Muscle layer of duodenum (tissue), 2 donors: ENCODE results near the gene SUPT20HL2.
"Not testable (repeated sequence)": the region's sequence is repeated elsewhere in the genome, so short reads cannot be mapped to it uniquely, and the experiment has no call there.

Experiments used
- H3K27ac ChIP-seq: one replicate; pipeline ENCODE4 v1.7.0; 2013; ENCODE audit warnings: mild to moderate bottlenecking, low read length
- H3K27me3 ChIP-seq: one replicate; pipeline ENCODE4 v1.7.0; 2013; ENCODE audit warnings: low read depth, mild to moderate bottlenecking, control low read depth, low read length
- H3K36me3 ChIP-seq, 2 donors: one replicate each; pipeline ENCODE4 v1.7.0; 2013; ENCODE audit warnings: low read length in 2 of 2, control low read depth in 1 of 2, mild to moderate bottlenecking in 1 of 2; ENCODE audit not compliant: insufficient read depth in 2 of 2, control insufficient read depth in 1 of 2
- H3K4me1 ChIP-seq, 2 donors: one replicate each; pipeline ENCODE4 v1.7.0; 2013; ENCODE audit warnings: low read length in 2 of 2, mild to moderate bottlenecking in 2 of 2, control low read depth in 1 of 2, moderate library complexity in 1 of 2; ENCODE audit not compliant: insufficient read depth in 2 of 2, control insufficient read depth in 1 of 2
- H3K4me3 ChIP-seq, 2 donors: one replicate each; pipeline ENCODE4 v1.7.0; 2013; ENCODE audit warnings: low read length in 2 of 2, low read depth in 1 of 2, mild to moderate bottlenecking in 1 of 2
- H3K9me3 ChIP-seq, 2 donors: one replicate each; pipeline ENCODE4 v1.7.0; 2013; ENCODE audit warnings: low read length in 2 of 2, control low read depth in 1 of 2, mild to moderate bottlenecking in 1 of 2; ENCODE audit not compliant: control insufficient read depth in 1 of 2
- donor health status: healthy.

Gene SUPT20HL2

GRCh38 chrX:24308803-24309202, 5.1 kb downstream of the SUPT20HL2 start:
- not testable (repeated sequence) for H3K36me3 ChIP-seq, H3K27me3 ChIP-seq, H3K4me3 ChIP-seq, H3K9me3 ChIP-seq, H3K27ac ChIP-seq, H3K4me1 ChIP-seq

- no peaks in the 10 kb centered on the region for H3K9me3 ChIP-seq
- H3K27ac ChIP-seq: no peak overlapping the region
- H3K27me3 ChIP-seq: no peaks in the 10 kb centered on the region
- H3K4me1 ChIP-seq: no peaks in the 10 kb centered on the region
- no peaks in the 10 kb centered on the region for H3K36me3 ChIP-seq
- H3K4me3 ChIP-seq: no peak overlapping the region
Measured at GRCh38 chrX:24306440-24306839, 7.4 kb downstream of the SUPT20HL2 start.

- H3K4me1 ChIP-seq: no peaks in the 10 kb centered on the region
- no peak overlapping the region for H3K4me3 ChIP-seq
- no peaks in the 10 kb centered on the region for H3K27me3 ChIP-seq
- no peaks in the 10 kb centered on the region for H3K36me3 ChIP-seq
- H3K27ac ChIP-seq: no peak overlapping the region
- H3K9me3 ChIP-seq: no peaks in the 10 kb centered on the region
Measured at GRCh38 chrX:24305905-24306304, 8.0 kb downstream of the SUPT20HL2 start.

GRCh38 chrX:24301806-24302205, 12.1 kb downstream of the SUPT20HL2 start:
- H3K36me3 ChIP-seq: no peaks in the 10 kb centered on the region
- no peak overlapping the region for H3K27ac ChIP-seq
- no peaks in the 10 kb centered on the region for H3K4me1 ChIP-seq
- no peaks in the 10 kb centered on the region for H3K27me3 ChIP-seq
- no peak overlapping the region for H3K4me3 ChIP-seq
- H3K9me3 ChIP-seq: no peaks in the 10 kb centered on the region

- Histone ChIP-seq H3K9me3 (no peaks in the 10 kb centered on the region), H3K4me3 (no peak overlapping the region), H3K27me3 (no peaks in the 10 kb centered on the region), H3K4me1 (no peaks in the 10 kb centered on the region), H3K27ac (no peak overlapping the region), H3K36me3 (no peaks in the 10 kb centered on the region)
Measured at GRCh38 chrX:24301060-24301459, 12.8 kb downstream of the SUPT20HL2 start.

- no peaks in the 10 kb centered on the region for H3K9me3 ChIP-seq
- no peaks in the 10 kb centered on the region for H3K36me3 ChIP-seq
- H3K4me1 ChIP-seq: peaks cover 0 to 3% of the 10 kb centered on the region in 2 donors
- no peak overlapping the region for H3K4me3 ChIP-seq
- no peaks in the 10 kb centered on the region for H3K27me3 ChIP-seq
- H3K27ac ChIP-seq: no peak overlapping the region
Measured at GRCh38 chrX:24298191-24298590, 15.7 kb downstream of the SUPT20HL2 start.

GRCh38 chrX:24294619-24295018, 19.2 kb downstream of the SUPT20HL2 start:
- Histone ChIP-seq H3K36me3 (no peaks in the 10 kb centered on the region), H3K4me1 (peaks cover 0 to 4% of the 10 kb centered on the region in 2 donors), H3K9me3 (no peaks in the 10 kb centered on the region), H3K4me3 (no peak overlapping the region), H3K27ac (no peak overlapping the region), H3K27me3 (no peaks in the 10 kb centered on the region)

- no peaks in the 10 kb centered on the region for H3K27me3 ChIP-seq
- no peak overlapping the region for H3K4me3 ChIP-seq
- H3K9me3 ChIP-seq: no peaks in the 10 kb centered on the region
- peaks cover 0 to 4% of the 10 kb centered on the region in 2 donors for H3K4me1 ChIP-seq
- no peaks in the 10 kb centered on the region for H3K36me3 ChIP-seq
- no peak overlapping the region for H3K27ac ChIP-seq
Measured at GRCh38 chrX:24293412-24293811, 20.5 kb downstream of the SUPT20HL2 start.

- Histone ChIP-seq H3K9me3 (no peaks in the 10 kb centered on the region), H3K4me1 (peaks cover 0 to 4% of the 10 kb centered on the region in 2 donors), H3K27me3 (no peaks in the 10 kb centered on the region), H3K27ac (no peak overlapping the region), H3K4me3 (no peak overlapping the region), H3K36me3 (no peaks in the 10 kb centered on the region)
Measured at GRCh38 chrX:24292353-24292752, 21.5 kb downstream of the SUPT20HL2 start.

- Histone ChIP-seq H3K4me3 (no peak overlapping the region), H3K4me1 (peaks cover 0 to 12% of the 10 kb centered on the region in 2 donors), H3K9me3 (no peaks in the 10 kb centered on the region), H3K36me3 (no peaks in the 10 kb centered on the region), H3K27ac (no peak overlapping the region), H3K27me3 (no peaks in the 10 kb centered on the region)
Measured at GRCh38 chrX:24285082-24285481, 28.8 kb downstream of the SUPT20HL2 start.

- Histone ChIP-seq H3K27me3 (no peaks in the 10 kb centered on the region), H3K4me1 (peaks cover 0 to 12% of the 10 kb centered on the region in 2 donors), H3K9me3 (no peaks in the 10 kb centered on the region), H3K4me3 (no peak overlapping the region), H3K36me3 (no peaks in the 10 kb centered on the region), H3K27ac (no peak overlapping the region)
Measured at GRCh38 chrX:24283127-24283794, 30.6 kb downstream of the SUPT20HL2 start.
